Measurements from ENCODE around the gene NUP205.

Gene NUP205

DNA sequence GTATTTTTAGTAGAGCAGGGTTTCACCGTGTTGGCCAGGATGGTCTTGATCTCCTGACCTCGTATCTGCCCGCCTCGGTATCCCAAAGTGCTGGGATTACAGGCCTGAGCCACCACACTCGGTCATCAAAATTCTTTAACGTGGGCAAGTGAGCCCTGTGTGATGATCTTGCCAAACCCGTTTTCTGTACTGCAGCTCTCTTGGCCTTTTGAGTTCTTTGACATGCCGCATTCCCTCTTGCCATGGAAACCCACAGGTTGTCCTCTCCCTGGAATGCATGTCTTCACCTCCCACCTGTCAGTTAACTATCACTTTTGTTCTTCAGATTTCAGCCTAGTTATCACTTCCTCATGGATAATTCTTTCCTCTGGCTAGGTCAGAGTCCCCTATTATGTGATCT, 5.0 kb downstream of the NUP205 start:
- Histone ChIP-seq H3K4me3 (replicated peaks; ENCODE audit: low read depth, low read length) (no peak overlapping the region), H3K27me3 (replicated peaks; ENCODE audit: control insufficient read depth, insufficient read depth, low read length) (no peaks in the 10 kb centered on the region), H3K36me3 (ENCODE audit: control insufficient read depth, insufficient read depth, low read length) (peaks cover 2% of the 10 kb centered on the region; the same call in 1 of the 2 replicates)
- no peak for DNase-seq (ENCODE audit: extremely low read depth, insufficient read length)
- TF ChIP-seq, protein P1, sequence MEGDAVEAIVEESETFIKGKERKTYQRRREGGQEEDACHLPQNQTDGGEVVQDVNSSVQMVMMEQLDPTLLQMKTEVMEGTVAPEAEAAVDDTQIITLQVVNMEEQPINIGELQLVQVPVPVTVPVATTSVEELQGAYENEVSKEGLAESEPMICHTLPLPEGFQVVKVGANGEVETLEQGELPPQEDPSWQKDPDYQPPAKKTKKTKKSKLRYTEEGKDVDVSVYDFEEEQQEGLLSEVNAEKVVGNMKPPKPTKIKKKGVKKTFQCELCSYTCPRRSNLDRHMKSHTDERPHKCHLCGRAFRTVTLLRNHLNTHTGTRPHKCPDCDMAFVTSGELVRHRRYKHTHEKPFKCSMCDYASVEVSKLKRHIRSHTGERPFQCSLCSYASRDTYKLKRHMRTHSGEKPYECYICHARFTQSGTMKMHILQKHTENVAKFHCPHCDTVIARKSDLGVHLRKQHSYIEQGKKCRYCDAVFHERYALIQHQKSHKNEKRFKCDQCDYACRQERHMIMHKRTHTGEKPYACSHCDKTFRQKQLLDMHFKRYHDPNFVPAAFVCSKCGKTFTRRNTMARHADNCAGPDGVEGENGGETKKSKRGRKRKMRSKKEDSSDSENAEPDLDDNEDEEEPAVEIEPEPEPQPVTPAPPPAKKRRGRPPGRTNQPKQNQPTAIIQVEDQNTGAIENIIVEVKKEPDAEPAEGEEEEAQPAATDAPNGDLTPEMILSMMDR (IDR thresholded peaks at IDR 0.05; ENCODE audit: insufficient read depth, low read length, poor library complexity, severe bottlenecking), result no peak

- no peak for DNase-seq (ENCODE audit: extremely low read depth, insufficient read length)
- Histone ChIP-seq H3K27me3 (replicated peaks; ENCODE audit: control insufficient read depth, insufficient read depth, low read length) (no peaks in the 10 kb centered on the region), H3K4me3 (replicated peaks; ENCODE audit: low read depth, low read length) (no peak overlapping the region), H3K36me3 (ENCODE audit: control insufficient read depth, insufficient read depth, low read length) (peaks cover 7% of the 10 kb centered on the region; the same call in 1 of the 2 replicates)
- TF ChIP-seq, protein P1 (IDR thresholded peaks at IDR 0.05; ENCODE audit: insufficient read depth, low read length, poor library complexity, severe bottlenecking), result no peak
These were observed 14.1 kb downstream of the NUP205 start for GRCh38 chr7:135571834-135572233.

GRCh38 chr7:135573541-135573940, 15.8 kb downstream of the NUP205 start:
- DNase-seq (ENCODE audit: extremely low read depth, insufficient read length), result no peak
- no peaks in the 10 kb centered on the region for H3K27me3 ChIP-seq (replicated peaks; ENCODE audit: control insufficient read depth, insufficient read depth, low read length)
- peaks cover 7% of the 10 kb centered on the region; the same call in 1 of the 2 replicates for H3K36me3 ChIP-seq (ENCODE audit: control insufficient read depth, insufficient read depth, low read length)
- TF ChIP-seq, protein P1 (IDR thresholded peaks at IDR 0.05; ENCODE audit: insufficient read depth, low read length, poor library complexity, severe bottlenecking), result no peak
- no peak overlapping the region for H3K4me3 ChIP-seq (replicated peaks; ENCODE audit: low read depth, low read length)

GRCh38 chr7:135575296-135575695, 17.6 kb downstream of the NUP205 start:
- Histone ChIP-seq H3K27me3 (replicated peaks; ENCODE audit: control insufficient read depth, insufficient read depth, low read length) (no peaks in the 10 kb centered on the region), H3K4me3 (replicated peaks; ENCODE audit: low read depth, low read length) (no peak overlapping the region), H3K36me3 (ENCODE audit: control insufficient read depth, insufficient read depth, low read length) (peaks cover 7% of the 10 kb centered on the region; the same call in 1 of the 2 replicates)
- peak; percentile 63 for DNase-seq (ENCODE audit: extremely low read depth, insufficient read length)
- TF ChIP-seq, protein P1 (IDR thresholded peaks at IDR 0.05; ENCODE audit: insufficient read depth, low read length, poor library complexity, severe bottlenecking), result no peak

DNA sequence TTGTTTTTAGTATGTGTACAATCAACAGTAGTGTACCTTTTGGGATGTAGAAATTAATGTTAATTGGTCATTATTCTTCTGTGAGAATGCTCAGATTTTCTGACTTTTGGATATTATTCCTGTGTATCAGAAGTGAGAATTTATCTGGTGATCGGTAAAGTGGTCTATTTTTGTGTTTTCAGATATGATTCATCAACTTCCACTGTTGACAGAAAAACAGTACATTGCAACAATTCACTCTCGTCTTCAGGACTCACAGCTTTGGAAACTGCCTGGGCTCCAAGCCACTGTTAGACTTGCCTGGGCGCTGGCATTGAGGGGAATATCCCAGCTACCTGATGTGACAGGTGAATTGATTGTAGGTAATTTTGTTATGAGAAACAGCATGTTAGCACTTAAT, 20.9 kb downstream of the NUP205 start:
- TF ChIP-seq, protein P1 (IDR thresholded peaks at IDR 0.05; ENCODE audit: insufficient read depth, low read length, poor library complexity, severe bottlenecking), result no peak
- H3K4me3 ChIP-seq (replicated peaks; ENCODE audit: low read depth, low read length), result no peak overlapping the region
- H3K27me3 ChIP-seq (replicated peaks; ENCODE audit: control insufficient read depth, insufficient read depth, low read length), result no peaks in the 10 kb centered on the region
- DNase-seq (ENCODE audit: extremely low read depth, insufficient read length), result no peak
- peaks cover 18% of the 10 kb centered on the region for H3K36me3 ChIP-seq (ENCODE audit: control insufficient read depth, insufficient read depth, low read length)

Data from GM06990 (cell line).